Suppressor macrophage treated with lipopolysaccharide for 4 hours (primary cell): ENCODE data around the gene OR51V1.
"Not testable (repeated sequence)": the region's sequence is repeated elsewhere in the genome, so short reads cannot be mapped to it uniquely, and the experiment has no call there.

Source experiments
- DNase-seq: peaks from one replicate; pipeline ENCODE4 v3.0.0-alpha.2; 2020

Gene OR51V1

DNA sequence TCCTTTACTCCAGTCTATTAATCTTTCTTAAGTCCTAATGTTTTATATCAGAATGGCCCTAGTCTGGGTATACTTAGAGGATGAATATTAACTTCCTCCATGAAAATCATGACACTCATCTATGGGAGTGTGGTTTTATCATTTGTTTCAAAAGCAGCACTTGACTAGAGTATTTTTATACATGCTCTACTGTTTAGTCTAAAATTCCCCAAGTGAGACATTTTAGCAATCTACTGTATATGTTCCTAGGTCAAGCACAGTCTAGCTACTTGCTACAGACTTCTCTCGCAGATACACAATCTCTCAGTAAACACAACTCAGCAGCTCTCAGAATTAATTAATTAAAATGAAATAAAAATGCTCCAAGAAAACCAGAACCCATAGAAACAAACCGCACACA, 29.3 kb upstream of the OR51V1 start:
- DNase-seq, result no peak

DNA sequence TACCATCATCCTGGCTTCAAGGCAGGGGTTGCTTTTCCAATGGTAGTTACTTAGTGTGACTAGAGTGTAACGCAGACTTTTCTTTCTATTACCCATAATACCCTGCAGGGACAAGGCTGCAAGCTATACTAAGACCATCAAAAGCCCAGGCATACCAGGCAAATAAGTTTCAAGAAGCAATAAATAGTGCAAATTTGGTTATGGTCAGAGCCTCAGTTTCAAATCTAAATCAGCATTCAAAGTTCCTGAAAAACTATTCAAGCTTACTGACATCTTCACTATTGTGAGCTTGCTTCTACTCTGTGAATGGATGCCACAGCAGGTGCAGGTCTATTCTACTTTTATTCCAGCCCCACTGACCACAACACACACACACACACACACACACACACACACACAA, 28.9 kb upstream of the OR51V1 start:
- DNase-seq, result no peak

DNA sequence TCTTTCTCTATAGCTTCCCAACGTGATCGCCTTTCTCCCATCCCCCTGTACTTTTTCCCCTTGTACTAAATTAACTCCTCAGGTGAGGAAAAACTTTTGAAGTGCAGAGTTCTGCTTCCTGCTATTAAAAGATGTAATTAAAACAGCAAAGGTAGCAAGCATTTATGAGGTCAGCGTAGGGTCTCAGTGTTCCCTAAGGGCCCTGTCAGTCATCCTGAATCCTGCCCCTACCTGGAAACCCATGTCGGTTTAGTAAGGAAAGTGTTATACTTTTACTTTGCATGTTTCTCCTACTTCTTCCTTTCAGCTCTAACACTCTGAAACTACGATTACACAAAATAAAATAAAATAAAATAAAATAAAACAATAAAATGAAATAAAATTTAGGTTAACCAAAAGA, 27.6 kb upstream of the OR51V1 start:
- no peak for DNase-seq

DNA sequence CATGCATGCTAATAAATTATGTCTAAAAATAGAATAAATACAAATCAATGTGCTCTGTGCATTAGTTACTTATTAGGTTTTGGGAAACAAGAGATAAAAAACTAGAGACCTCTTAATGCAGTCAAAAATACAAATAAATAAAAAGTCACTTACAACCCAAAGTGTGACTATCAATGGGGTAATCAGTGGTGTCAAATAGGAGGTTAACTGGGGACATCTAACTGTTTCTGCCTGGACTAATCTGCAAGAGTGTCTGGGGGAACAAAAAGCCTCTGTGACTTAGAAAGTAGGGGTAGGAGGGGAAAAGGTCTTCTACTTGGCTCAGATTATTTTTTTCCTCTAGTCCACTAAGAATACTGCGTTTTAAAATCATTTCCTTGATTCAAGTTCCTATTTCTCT, 27.2 kb upstream of the OR51V1 start:
- DNase-seq, result no peak

DNA sequence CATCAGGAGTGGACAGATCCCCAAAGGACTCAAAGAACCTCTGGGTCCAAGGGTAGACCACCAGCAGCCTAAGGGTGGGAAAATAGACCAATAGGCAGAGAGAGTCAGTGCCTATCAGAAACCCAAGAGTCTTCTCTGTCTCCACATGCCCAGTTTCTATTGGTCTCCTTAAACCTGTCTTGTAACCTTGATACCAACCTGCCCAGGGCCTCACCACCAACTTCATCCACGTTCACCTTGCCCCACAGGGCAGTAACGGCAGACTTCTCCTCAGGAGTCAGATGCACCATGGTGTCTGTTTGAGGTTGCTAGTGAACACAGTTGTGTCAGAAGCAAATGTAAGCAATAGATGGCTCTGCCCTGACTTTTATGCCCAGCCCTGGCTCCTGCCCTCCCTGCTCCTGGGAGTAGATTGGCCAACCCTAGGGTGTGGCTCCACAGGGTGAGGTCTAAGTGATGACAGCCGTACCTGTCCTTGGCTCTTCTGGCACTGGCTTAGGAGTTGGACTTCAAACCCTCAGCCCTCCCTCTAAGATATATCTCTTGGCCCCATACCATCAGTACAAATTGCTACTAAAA, 26.3 kb upstream of the OR51V1 start, which contains the start of gene HBB:
HBB (minus strand) TSS at position 340 of the 579 bp plus-strand sequence; CDS start at position 290, 50 bp downstream.
- DNase-seq, result no peak

DNA sequence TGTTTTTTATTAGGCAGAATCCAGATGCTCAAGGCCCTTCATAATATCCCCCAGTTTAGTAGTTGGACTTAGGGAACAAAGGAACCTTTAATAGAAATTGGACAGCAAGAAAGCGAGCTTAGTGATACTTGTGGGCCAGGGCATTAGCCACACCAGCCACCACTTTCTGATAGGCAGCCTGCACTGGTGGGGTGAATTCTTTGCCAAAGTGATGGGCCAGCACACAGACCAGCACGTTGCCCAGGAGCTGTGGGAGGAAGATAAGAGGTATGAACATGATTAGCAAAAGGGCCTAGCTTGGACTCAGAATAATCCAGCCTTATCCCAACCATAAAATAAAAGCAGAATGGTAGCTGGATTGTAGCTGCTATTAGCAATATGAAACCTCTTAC, 25.0 kb upstream of the OR51V1 start:
- DNase-seq, result no peak

DNA sequence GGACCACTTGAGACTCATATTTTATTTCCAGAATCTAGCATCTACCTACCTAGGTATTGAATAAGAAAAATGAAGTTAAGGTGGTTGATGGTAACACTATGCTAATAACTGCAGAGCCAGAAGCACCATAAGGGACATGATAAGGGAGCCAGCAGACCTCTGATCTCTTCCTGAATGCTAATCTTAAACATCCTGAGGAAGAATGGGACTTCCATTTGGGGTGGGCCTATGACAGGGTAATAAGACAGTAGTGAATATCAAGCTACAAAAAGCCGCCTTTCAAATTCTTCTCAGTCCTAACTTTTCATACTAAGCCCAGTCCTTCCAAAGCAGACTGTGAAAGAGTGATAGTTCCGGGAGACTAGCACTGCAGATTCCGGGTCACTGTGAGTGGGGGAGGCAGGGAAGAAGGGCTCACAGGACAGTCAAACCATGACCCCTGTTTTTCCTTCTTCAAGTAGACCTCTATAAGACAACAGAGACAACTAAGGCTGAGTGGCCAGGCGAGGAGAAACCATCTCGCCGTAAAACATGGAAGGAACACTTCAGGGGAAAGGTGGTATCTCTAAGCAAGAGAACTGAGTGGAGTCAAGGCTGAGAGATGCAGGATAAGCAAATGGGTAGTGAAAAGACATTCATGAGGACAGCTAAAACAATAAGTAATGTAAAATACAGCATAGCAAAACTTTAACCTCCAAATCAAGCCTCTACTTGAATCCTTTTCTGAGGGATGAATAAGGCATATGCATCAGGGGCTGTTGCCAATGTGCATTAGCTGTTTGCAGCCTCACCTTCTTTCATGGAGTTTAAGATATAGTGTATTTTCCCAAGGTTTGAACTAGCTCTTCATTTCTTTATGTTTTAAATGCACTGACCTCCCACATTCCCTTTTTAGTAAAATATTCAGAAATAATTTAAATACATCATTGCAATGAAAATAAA, 24.3 kb upstream of the OR51V1 start:
- DNase-seq, result no peak

DNA sequence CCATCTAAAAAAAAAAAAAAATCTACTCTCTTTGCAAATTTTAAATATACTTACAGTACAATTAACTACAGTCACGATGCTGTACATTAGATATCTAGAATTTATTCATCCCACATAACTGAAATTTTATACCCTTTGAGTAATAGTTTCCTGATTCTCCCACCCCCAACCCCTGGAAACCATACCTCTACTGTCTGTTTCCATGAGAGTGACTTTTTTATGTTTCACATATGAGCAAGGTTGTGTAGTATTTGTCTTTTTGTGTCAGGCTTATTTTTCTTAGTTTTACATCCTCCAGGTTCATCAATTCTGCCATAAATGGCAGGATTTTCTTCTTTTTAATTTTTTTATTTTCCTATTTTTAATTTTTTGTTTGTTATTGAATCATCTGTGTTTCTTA, 23.2 kb upstream of the OR51V1 start:
- no peak for DNase-seq

DNA sequence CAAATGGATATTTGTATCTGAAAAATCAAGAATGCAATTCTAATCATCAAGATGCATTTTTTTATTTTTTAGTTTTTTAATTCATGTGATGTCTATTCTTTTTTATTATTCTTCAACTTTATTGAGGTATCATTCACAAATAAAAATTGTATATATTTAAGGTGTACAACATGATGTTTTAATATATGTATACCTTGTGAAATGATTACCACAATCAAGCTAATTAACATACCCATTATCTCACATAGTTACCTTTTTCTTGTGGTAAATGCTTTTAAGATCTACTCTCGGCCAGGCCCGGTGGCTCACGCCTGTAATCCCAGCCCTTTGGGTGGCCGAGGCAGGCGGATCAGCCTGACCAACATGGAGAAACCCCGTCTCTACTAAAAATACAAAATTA, 22.7 kb upstream of the OR51V1 start:
- DNase-seq, result no peak

DNA sequence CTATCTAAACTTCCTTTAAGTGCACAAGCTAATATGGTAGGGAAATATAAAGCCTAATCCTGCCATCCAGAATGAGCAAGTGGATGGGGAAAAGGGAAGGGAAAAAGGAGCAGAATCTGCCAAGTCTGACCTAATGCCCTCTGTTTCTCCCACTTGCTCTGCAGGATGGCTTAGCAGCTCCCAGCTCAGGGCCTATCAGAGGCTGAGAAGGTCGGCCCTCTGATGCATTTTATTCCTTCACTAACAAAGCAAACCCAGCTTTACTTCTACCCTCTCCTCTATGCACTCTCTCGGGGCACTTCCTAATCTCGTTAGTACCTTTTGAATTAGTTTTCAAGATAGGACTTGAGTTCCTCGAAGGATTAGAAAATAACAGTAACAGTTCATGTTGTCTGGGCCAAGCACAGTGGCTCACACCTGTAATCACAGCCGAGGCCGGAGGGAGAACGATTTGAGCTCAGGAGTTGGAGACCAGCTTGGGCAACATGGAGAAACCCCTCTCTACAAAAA, 9.9 kb upstream of the OR51V1 start:
- no peak for DNase-seq

DNA sequence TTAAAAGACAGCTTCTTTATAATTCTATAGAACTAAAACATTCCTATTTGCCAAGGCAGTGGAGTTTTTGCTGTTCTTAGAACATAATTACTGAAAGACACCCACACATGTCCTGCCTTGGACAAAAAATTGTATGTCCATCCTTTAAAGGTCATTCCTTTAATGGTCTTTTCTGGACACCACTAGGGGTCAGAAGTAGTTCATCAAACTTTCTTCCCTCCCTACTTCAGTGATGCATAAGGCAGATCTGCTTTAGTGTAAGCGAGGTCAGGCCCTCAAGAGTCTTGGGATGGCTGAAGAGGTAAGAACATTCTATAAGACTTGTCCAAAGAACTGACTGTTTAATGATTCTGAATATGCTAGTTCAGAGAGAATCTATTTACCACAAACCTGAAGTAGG, 4.3 kb upstream of the OR51V1 start:
- DNase-seq, result peak; percentile 56

DNA sequence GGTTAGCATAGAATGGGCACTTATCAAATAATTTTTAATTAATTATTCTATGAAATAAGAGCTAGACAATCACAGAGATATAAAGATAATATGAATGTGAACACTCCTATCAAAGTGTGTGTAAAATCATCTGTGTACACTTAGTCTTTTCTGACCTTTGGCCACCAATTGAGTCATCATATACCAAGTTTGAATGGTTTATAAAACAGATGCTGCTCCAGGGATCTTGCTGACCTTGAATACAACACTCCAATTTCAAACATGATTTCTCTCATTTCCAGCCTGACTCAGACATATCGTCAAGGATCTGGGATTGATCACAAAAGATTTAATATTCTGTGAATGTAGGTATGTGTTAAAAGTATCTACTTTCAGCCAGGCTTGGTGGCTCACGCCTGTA, 2.9 kb upstream of the OR51V1 start:
- DNase-seq, result no peak

DNA sequence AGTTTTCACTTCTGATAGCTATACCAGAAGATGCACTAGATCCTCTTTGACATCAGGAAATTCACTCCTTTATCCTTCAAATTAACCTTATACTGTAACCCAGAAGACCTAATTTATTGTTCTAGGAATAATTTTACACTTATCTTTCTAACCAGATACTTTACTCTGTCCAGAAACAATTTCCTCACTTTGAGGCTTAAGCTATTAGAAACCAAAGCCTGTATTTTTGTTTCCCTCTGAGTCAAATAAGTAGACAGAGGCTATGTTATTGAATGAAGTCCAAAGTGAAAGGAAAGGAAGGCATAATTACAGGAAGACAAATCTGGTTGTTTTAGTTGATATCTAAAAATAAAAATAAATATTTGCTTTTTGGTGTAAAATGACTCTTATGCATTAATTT, 2.2 kb downstream of the OR51V1 start:
- DNase-seq, result no peak

DNA sequence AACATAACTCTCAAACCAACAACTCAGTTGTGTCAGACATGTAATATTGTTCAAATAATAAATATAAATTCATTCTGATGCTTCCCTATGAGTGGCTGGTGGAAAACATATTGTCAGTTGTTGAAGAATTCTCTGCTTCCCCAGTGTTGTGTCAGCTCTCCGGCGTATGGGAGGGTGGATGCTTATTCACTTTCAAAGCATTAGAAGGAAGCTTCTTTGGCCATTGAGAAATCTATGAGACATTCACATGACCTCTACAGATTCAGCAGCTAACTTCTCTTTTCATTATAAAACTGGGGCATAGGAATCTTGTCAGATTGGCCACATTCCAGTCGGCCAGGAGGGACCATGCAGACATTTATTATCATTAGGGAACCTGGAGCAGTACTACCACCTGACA, 2.9 kb downstream of the OR51V1 start:
- DNase-seq, result peak; percentile 71

DNA sequence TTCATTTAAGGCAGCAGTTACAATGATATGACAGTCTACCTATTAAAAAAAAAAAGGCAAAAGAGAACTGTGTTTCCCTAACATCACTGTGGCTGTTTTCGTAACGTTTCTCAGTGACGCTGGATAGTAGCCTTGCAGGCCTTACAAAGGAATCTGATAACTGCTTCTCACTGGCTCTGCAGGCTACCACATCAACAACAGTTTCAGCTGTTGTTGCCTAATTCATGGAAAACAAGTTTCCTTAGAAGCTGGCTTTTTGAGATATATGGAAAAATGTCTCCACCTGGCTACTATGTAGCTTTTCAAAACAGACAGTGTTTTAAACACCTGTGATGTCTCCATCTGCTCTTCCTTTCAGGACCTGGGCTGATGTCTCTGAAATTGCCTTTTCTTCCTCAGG, 3.8 kb downstream of the OR51V1 start:
- DNase-seq, result no peak

DNA sequence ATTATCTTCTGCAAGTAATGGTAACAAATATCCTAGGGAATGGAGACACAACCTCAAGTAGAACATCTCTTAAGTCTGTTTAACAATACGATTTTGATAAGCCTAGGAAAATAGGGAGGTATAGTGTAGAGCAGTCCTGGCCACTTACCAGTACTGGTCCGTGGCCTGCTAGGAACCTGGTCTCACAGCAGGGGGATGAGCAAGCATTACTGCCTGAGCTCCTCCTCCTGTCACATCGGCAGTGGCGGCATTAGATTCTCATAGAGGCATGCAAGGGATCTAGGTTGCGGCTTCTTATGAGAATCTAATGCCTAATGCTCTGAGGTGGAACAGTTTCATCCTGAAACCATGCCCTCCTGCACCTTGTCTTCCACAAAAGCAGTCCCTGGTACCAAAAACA, 4.4 kb downstream of the OR51V1 start:
- no peak for DNase-seq

DNA sequence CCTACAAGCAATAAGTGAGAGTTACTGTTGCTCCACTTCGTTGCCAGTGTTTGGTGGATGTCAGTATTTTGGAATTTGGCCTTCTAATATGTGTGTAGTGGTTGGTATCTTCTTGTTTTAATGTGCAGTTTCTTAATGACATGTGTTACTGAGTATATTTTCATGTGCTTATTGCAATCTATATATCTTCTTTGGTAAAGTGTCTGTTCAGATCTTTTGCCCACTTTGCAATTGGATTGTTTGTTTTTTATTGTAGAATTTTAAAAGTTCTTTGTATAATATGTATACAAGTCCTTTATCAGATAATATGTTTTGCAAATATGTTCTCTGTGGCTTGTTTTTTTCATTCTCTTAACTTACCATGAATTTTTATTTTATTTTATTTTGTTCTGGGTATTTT, 7.7 kb downstream of the OR51V1 start:
- DNase-seq, result no peak

DNA sequence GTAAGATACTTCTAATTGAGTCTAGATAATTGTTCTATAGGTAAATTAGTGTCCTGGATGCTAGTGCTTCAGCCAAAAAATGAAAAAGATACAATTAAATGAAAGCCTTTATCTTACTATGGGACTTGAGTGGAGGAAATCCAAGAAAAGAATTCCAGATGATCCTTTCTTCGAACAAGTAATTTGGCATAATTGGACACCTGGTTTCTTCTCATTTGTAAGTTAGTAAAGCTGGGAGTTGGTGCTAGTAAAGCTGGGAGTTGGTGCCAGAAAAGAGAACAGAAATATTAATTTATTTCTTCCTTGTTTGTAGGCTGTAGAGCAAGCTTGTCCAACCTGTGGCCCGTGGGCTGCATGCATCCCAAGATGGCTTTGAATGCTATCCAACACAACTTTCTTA, 12.3 kb downstream of the OR51V1 start:
- no peak for DNase-seq

DNA sequence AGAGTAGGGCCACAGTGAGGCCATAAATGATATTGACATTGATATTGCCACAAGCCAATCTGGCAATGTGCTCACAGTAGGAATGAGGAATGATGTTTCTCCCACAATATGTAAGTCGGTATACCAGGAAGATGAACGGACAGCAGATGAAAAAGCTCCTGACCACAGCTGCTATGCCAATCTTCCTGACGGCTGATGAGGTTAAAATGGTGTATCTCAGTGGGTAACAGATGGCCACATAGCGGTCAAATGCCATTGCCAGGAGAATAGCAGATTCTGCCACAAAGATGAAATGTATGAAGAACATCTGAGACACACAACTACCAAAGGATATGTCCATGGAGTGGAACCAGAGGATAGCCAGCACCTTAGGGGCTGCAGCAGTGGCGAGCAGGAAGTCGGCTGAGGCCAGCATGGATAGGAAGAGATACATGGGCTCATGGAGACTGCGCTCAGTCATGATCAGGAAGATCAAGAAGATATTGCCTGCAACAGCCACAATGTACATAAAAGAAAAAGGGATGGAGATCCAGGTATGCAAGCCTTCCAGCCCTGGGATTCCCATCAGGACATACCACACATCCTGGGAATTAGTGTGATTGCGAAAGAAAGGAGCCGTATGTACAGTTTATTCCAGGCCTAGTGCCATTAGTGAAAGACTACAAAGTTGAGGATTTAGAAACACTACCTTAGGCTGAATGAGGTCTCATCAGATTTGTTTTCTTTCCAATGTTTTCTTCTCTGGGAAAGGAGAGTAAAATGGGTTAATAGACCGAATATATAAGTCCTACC, 22.2 kb downstream of the OR51V1 start:
- DNase-seq, result no peak

DNA sequence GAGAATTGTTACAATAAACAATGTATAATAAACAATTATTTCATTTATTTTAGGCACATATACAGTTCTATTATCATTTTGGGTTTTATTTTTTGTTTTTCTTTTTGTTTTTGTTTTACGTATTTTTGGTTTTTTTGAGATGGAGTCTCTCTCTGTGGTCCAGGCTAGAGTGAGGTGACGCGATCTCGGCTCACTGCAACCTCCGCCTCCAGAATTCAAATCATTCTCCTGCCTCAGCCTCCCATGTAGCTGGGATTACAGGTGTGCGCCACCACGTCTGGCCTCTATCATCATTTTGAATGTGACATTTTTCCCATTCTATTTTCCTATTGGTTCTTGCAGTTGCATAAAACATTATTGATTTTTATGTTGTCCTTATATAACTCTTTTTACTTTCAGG, 25.5 kb downstream of the OR51V1 start:
- DNase-seq, result no peak

DNA sequence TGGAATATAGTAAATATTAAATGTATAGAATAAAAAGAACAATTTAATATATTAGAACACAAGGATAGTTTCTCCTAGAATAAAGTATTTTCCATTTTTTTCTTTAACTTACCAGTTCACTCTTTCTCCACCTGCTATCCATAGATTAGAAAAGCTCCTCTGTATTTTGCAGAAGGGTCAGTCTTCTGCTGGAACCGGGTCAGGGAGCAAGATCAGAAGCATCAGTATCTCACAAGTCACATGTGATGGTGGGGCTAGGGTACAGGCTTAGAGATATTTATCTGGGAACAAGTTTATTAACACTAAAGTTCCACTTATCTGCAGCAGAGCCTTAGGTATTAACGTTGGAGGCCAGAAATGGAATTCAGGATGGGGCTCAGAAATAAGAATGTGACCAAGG, 28.6 kb downstream of the OR51V1 start:
- DNase-seq, result no peak

DNA sequence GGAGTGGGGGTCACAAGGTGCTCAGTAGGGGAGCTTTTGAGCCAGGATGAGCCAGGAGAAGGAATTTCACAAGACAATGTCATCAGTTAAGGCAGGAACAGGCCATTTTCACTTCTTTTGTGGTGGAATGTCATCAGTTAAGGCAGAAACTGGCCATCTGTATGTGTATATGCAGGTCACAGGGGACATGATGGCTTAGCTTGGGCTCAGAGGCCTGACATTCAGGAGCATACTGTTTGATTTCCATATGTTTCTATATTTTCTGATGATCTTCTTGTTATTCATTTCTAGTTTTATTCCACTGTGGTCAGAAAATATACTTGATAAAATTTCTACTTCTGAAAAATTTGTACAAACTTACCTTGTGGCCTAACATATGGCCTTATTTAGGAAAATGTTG, 34.6 kb downstream of the OR51V1 start:
- DNase-seq, result not testable (repeated sequence)

DNA sequence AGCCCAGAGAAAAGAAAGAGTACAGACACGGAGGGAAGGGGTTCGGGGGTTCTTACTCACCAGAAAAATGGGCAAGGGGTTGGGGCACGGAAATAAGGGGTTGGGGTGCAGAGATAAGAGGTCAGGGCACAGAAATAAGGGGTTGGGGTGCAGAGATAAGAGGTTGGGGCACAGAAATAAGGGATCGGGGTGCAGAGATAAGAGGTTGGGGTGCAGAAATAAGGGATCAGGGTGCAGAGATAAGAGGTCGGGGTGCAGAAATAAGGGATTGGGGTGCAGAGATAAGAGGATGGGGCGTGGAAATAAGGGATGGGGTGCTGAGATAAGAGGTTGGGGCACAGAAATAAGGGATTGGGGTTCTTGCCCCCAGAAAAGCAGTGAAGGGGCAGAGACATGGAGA, 35.7 kb downstream of the OR51V1 start:
- DNase-seq, result not testable (repeated sequence)

DNA sequence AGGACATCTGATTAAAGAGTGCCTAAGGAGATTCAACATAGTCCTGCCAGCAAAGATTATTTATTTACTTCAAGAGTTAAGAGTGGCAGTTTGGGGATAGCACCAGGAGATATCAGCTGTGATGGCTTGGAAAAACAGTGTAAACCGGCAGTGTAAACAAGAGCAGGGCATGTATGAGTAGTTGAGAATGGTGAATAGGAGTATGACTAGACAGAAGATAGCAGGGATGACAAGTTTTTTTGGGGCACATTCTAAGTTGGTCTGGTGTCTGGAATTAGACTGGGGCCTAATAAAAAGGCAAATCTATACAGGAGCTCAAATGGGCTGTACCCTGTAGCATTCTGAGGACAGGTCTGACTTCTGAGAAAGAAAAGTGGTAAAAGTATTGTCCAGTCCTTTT, 39.4 kb downstream of the OR51V1 start:
- DNase-seq, result not testable (repeated sequence)
